SIG-M5 (cell line): ENCODE results near the gene GRAMD4.

Experiments
- DNase-seq: peaks from one replicate; lab custom pipeline; 2025; lab: John Stamatoyannopoulos, UW

Gene GRAMD4

DNA sequence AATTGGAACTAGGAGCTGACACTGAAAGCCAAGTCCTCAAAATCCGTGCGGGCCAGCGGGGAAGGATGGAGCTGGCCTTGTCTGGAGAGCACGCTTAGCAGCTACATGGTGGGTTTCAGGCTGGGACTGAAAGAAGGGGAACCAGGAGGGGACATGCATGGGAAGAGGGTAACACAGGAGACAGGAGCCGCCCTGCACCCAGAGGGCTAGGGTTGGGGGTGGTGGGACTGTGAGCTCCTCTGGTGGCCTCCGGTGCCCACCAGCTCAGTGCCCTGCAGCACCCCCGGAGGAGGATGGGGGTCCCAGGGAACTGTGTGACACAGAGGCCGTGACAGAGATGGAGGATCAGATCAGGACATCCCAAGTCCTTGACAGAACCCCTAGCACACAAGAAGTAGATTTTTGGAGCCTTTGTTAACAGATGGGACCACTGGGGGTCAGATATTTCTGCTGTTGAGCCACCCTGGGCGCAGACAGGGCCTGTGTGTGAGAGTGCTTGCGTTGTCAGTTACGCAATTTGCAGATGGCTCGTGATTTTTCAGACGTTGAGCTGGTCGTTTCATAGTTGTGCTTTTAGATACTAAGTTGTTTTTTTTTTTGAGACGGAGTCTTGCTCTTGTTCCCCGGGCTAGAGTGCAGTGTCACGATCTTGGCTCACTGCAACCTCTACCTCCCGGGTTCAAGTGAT is 21.3 kb upstream of the GRAMD4 start:
- DNase-seq: no peak

GRCh38 chr22:46600273-46600796 is 19.9 kb upstream of the GRAMD4 start:
- no peak for DNase-seq

DNA sequence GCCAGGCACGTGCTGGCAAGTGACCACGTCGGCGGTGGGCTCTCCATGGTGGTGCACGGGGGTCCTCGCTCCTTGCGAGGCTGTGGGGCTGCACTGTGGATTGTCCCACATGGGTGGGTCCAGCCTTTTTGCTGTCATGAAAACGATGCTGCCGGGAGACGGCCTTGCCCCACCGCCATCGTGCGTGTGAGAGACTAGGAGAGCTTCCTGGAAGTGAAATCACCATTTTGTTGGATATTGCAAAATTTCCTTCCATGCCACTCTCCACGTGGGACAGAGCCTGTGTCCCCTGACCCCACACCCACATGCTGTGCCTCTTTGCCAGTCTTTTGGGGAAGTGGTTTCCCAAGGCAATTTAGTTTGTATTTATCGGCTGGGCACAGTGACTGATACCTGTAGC is 18.2 kb upstream of the GRAMD4 start:
- peak; percentile 30 for DNase-seq

GRCh38 chr22:46604306-46604690 is 15.9 kb upstream of the GRAMD4 start:
- DNase-seq: peak; percentile 89

DNA sequence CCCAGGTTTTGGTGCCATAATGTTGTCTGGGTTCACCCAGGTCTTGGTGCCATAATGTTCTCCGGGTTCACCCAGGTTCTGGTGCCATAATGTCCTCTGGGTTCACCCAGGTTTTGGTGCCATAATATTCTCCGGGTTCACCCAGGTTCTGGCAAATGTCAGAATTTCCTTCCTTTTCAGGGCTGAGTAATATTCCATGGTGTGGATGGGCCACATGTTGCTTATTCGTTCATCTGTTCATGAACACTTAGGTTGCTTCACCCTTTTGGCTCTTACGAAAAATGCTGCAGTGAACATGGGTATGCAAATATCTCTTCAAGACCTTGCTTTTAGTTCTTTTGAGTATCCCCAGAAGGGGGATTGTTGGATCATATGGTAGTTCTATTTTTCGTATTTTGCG is 15.1 kb upstream of the GRAMD4 start:
- DNase-seq: no peak

DNA sequence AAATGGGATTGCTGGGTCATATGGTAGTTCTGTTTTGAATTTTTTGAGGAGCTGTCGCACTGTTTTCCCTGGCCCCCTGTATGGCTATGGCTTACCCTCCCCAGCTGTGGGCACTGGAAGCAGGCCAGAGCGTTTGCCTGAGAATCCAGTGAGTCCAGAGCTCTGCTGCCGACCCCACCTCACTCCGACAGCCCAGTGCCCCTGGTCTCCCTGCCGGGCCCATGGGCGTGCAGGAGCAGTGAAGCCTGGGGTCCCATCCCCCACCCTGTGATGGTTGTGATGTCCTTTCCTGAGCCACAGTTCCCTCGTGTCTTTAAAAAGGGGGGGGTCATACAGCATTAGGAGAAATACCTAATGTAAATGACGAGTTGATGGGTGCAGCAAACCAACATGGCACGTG is 13.3 kb upstream of the GRAMD4 start:
- DNase-seq: no peak

- no peak for DNase-seq
Observed at GRCh38 chr22:46607483-46608114, 12.6 kb upstream of the GRAMD4 start.

GRCh38 chr22:46609175-46609690 is 11.0 kb upstream of the GRAMD4 start:
- DNase-seq: no peak

- DNase-seq: no peak
Observed at GRCh38 chr22:46609724-46610201, 10.4 kb upstream of the GRAMD4 start.

DNA sequence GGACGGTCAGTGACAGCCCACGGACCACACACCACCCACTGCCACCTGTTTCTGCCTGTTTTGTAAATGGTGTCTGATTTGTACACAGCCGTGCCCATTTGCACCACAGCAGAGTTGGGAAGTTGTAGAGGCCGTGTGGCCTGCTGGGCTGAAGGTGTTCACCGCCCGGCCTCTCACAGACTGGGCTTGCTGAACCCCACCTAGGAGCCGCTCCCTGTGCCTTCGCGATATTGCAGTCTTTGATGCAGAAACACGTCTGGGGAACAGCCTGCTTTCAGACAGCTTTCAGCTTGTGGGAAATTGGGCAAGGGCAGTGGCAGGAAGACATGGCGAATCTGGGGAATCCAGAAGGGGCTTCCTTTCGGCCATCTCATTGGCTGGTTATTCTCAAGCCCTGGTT is 9.8 kb upstream of the GRAMD4 start:
- DNase-seq: no peak

- no peak for DNase-seq
Observed at GRCh38 chr22:46611189-46611588, 9.0 kb upstream of the GRAMD4 start.

DNA sequence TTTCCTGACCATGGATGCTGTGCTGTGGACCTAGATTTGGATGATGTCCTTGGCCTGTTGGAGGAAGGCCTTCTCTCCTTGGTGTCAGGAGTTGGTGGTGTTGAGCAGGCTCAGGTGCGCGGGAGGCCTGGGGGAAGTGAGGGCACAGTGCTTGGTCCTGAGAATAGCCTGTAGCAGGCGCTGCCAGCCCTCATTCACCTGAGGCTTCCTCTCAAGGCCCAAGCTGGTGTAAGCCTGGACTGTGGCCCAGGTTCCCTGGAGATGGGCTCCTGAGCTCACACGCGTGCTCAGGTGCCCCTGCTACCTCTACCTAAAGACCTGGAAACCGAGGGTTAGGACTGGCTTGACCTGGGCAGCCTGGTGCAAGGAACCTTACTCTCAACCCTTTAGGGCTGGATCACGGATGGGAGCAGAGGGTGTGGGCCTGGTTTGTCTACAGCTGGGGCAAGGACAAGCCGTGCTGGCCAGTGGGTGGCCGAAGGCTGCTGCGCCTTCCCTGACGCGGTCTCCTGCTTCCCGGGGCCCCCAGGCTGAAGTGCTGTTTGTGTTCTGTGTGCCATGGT is 7.8 kb upstream of the GRAMD4 start:
- no peak for DNase-seq

DNA sequence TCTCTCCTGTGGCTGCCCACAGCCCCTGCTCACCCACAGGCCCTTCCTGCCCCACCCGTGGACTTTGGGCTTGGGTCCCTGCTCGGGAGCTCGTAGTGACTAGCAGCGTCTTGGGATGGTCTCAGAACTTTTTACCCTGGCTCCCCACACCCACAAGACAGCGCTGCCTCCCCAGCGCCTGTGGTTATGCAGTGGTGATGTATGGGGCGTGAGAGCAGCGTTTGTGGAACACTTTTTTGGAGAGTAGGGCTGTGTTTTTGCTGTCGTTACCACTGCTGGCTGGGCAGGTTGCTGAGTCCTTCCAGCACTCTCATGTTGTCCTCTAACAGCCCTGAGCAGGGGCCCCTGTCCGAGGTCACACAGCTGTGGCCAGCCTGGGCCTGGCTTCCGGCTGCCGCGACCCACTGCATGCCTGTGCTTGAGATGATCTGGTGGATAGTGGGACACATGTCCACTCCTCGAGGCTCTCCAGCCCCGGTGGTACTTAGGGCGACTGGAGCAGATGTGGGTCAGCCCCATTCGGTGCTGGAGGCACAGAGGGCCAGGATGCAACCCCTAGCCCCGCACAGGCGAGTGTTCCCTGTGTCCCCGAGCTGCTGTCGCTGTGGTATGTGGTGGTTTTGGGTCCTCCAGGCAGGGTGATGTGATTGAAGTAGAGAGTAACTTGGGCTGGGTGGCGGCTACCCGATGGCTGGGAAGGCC is 7.1 kb upstream of the GRAMD4 start:
- no peak for DNase-seq

- DNase-seq: no peak
Observed at GRCh38 chr22:46613606-46614021, 6.6 kb upstream of the GRAMD4 start.

DNA sequence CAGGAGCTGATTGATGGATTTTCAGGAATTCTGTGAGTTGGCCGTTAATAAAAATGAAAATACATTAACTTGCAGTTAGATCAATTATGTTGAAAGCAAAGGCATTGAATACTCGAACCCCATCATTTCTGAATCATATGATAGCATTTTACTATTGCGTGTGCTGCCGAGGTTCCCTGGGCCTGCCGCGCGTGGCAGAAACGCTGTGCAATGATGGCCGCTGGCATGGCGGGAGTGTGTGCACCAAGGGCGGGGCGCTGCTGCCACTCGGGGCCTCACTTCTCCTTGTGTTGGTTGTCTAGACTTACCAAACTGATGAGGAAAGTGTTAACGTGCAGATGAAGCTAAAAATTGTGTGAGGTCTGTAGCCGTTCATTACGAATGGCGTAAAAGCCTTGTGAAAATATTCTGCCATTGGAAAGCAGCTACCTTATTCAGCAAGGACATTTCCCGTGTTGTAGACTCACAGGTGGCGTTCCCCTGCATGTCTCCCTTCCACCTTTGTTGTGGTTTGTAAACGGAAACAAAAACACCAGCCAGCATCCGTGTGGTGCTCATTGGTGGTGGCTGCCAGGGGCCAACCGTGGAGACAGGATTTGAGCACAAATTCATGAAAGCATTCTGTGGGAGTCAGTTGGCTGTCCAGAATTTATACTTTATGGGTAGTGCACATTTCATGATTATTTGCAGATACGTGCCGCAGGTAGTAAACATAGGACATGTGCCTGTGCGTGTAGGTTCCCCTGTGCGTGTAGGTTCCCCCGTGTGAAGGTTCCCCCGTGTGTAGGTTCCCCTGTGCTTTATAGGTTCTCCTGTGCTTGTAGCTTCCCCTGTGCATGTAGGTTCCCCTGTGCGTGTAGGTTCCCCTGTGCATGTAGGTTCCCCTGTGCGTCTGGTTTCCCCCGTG is 5.9 kb upstream of the GRAMD4 start:
- no peak for DNase-seq

DNA sequence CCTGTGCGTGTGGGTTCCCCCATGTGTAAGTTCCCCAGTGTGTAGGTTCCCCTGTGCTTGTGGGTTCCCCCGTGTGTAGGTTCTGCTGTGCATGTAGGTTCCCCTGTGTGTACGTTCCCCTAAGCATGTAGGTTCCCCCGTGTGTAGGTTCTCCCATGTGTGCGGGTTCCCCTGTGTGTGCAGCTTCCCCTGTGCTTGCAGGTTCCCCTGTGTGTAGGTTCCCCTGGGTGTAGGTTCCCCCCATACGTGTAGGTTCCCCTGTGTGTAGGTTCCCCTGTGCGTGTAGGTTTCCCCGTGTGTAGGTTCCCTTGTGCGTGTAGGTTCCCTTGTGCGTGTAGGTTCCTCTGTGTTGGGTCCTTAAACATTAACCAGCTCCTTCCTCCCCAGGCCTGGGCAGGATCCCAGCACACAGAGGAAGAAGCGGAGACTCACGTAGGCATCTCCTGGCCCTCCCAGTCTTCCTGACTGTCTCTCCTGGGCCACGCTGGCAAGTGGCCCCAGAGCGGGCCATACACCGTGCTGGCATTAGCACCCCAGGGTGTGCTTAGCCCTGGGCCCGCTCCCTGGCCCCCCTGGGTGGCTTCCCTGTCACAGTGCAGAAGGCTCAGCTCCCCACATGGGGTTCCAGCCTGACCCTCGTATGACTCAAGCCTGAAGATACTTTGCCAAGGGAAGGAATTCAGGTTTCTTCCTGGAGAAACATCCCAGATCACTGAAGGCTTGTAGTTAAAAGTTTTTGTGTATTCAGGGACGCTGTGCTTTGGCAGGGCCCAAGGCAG is 2.8 kb upstream of the GRAMD4 start:
- no peak for DNase-seq

DNA sequence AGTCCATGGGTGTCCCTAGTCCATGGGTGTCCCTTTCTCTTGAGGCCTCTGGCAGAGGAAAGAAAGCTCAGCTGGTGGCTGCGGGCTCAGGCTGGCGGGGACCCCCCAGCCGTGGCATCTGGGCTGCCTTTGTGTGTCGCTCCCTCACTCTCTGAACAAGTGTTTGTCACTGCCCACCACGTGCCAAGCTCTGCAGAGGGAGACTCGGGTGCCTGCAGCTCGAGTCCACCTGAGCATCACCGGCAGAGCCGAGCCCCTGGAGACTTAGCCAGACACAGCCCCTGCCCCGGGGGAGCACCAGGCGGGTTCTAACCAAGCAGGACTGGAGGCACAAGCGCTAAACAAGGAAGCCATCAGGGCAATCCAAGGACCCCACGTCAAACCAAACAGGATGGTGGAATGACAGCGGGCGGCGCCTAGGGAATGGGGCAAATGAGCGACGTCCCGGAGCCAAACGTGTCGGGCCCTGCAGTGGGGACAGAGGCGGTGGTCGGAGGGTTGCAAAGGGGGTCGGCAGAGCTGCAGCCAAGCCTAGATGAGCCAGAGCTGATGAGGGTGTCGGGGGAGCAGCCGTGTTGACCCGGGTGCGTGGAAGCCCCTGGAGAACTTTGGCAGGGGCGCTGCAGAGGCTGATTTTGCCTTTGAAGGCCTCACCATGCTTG is 2.1 kb upstream of the GRAMD4 start:
- no peak for DNase-seq

GRCh38 chr22:46618667-46619066 is 1.5 kb upstream of the GRAMD4 start:
- no peak for DNase-seq

GRCh38 chr22:46619240-46619829 is 851 bp upstream of the GRAMD4 start:
- DNase-seq: no peak
